SK-N-MC (cell line): Measurements from ENCODE around the gene PARP6.

Source experiments
- EZH2 ChIP-seq: fragments of 200-600 bp; sonication (generic); IDR thresholded peaks from one replicate; pipeline ENCODE4 v1.6.1; 2017; ENCODE audit warnings: antibody characterized with exemption
- POLR2AphosphoS5 ChIP-seq: IDR thresholded peaks from 2 replicates; pipeline ENCODE4 v1.6.1; 2012; ENCODE audit warnings: mild to moderate bottlenecking, low read depth, low read length, borderline replicate concordance

- TF ChIP-seq EZH2 (no peak), POLR2AphosphoS5 (no peak)
Observed at GRCh38 chr15:72233769-72234168, 38.6 kb downstream of the PARP6 start.
